Stimulated activated CD8-positive, alpha-beta memory T cell treated with anti-CD3 and anti-CD28 coated beads, Interleukin-15, amount 100 ng/mL, for 48 hours (primary cell): ENCODE results near the gene CD177.
"Not testable (repeated sequence)": the region's sequence is repeated elsewhere in the genome, so short reads cannot be mapped to it uniquely, and the experiment has no call there.

Experiments used
- DNase-seq, 2 donors: peaks; one replicate each; pipeline ENCODE4 v3.0.0-alpha.2; 2020; ENCODE audit warnings: low read depth in 2 of 2

CD177 gene, protein sequence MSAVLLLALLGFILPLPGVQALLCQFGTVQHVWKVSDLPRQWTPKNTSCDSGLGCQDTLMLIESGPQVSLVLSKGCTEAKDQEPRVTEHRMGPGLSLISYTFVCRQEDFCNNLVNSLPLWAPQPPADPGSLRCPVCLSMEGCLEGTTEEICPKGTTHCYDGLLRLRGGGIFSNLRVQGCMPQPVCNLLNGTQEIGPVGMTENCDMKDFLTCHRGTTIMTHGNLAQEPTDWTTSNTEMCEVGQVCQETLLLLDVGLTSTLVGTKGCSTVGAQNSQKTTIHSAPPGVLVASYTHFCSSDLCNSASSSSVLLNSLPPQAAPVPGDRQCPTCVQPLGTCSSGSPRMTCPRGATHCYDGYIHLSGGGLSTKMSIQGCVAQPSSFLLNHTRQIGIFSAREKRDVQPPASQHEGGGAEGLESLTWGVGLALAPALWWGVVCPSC

DNA sequence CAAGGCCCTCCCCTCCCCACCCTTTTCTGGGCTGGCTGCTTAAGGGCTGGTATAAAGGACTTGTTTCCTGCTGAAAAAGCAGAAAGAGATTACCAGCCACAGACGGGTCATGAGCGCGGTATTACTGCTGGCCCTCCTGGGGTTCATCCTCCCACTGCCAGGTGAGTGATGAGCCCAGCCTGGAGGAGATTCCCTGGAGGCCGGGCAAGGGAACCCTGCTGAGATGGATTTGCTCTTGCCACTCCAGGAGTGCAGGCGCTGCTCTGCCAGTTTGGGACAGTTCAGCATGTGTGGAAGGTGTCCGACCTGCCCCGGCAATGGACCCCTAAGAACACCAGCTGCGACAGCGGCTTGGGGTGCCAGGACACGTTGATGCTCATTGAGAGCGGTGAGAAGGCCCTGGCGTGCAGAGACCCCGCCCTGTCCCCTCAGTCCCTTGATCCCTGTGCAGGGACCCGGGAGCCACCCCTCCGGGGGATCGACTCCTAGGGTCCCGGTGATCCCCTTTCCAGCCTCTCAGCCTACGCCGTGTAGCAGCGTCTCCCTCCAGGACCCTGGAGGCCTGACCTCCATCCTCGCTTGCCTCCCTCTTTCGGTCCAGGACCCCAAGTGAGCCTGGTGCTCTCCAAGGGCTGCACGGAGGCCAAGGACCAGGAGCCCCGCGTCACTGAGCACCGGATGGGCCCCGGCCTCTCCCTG, at the start of gene CD177:
Gene CD177, plus strand, starts transcription at position 81 of the 699 bp plus-strand sequence. Its CDS starts 29 bp downstream, at position 110.
- no peak for DNase-seq

DNA sequence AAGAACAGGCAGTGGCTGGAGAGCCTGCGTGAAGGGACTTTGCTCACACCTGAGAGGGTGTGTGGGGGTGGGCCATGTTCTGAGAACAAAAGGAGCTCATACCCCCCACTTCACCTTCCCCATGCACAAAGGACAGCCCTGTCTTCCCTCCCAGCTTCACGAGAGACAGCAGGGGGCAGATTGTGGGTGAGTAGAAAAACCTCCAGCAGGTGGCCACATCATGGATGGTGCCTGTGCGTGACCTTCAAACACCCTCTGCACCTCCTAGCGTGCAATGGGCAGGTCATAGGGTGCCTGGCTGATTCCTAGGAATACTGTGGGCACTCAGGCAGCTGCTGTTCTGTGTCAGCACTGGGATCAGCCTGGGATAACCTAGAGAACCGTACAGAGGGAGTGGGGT, 47.8 kb upstream of the CD177 start:
- no peak for DNase-seq

DNA sequence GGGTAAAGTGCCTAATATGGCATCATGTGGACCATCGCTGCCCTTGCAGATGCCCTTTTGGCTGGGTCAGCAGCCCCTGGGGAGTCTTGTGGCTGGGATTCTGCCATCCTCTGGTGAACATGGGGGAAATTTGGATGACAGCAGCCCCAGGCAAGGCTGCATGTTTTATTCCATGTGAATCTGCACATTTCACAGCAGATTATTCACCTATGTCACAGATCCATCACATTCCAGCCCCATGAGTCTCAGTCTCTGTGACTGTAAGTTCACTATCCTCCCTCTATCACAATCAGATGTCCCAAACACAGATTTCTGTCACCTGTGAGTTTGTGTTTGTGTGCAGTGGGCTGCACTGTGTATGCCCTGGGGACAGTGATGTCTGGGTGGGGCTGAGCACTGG, 47.4 kb upstream of the CD177 start:
- DNase-seq, result no peak

DNA sequence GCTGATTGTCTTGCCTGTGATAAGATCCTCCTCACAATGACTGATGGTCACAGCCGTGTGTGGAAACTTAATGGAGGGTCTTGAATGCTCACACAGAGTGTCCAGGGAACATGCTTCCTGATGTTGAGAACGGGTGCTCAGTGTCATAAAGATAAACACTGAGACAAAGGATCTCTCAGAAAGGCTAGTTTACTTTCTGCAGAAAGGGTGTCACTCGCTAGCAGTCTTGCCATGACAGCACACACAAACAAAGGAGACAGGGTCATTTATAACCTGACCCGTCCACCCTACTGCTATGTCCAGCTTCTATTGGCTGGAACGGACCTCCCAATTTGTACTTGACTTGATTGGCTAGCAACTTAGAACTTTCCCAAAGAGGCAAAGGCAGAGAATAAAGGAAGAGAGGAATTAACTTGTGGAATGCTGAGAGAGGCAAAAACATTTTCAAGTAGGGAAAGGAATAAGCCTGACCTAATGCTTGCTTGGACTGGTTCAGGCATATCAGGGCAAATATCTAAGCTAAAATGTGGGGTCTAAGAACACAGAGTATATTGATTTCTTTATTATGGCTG, 45.2 kb upstream of the CD177 start:
- no peak for DNase-seq

DNA sequence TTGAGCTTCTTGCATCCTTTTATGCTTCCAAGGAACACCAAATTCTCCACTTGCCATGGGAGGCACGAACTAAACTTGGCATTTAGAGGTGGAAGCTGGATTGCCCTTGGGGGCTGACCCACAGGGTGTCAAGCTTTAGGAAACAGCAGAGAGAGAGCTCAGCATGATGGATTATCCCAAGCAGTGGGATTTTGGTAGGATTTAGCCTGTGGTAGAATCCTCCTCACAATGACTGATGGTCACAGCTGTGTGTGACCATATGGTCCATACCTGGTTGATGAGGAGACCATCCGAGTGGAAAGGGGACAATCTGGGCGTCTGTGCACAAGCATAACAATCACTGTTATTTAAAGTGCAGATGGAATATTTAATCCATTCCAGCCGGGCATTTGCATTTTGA, 44.0 kb upstream of the CD177 start:
- DNase-seq, result no peak

DNA sequence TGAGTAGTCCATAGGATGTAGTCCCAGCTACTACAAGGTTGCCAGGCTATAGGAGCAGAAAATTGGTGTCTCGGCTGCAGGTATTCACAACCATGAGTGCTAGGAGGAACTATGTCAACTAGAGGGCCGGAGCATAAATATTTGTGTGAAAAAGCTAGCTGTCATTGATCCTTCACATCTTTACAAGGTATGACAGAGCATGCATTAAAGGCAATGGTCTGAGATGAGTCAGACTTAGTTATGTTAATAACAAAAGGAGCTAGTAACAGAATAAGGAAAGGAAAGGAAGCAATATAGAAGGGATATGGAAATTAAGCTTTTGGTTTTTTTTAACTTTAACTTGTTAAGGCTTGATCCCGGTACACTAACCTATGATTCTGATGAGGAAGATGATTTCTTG, 43.3 kb upstream of the CD177 start:
- no peak for DNase-seq

DNA sequence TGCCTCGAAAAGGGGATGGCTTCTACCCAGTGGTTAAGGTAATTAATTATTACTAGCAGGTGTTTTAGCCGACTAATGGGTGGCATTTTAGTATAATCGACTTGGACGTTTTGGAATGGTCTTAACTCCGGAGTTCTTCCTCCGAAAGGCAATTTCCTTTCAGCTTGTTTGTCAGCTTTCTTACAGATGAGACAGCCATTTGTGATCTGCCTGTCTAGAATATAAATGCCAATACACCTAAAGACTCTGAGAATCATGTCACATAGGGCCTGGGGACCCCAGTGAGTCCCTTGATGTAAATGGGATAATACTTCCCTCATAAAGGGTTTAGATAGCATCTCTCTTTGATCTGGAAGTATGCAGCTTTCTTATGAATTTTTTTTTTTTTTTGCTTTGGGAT, 42.2 kb upstream of the CD177 start:
- DNase-seq, result no peak

DNA sequence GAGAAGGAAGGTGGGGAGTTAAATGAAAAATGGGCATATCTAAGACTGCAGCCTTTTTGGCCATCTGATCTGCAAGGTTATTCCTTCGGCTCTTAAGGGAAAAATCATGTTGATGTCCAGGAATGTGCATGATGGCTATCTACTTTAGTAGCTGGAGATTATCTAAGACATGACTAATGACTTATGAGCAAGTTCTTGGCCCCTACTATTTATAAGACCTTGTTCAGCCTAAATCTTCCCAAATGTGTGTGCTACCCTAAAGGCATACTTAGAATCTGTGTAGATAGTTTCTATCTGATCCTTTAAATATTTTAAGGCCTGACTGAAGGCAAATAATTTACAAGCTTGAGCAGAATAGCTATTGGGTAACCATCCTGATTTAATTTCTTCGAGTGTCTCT, 41.8 kb upstream of the CD177 start:
- no peak for DNase-seq

DNA sequence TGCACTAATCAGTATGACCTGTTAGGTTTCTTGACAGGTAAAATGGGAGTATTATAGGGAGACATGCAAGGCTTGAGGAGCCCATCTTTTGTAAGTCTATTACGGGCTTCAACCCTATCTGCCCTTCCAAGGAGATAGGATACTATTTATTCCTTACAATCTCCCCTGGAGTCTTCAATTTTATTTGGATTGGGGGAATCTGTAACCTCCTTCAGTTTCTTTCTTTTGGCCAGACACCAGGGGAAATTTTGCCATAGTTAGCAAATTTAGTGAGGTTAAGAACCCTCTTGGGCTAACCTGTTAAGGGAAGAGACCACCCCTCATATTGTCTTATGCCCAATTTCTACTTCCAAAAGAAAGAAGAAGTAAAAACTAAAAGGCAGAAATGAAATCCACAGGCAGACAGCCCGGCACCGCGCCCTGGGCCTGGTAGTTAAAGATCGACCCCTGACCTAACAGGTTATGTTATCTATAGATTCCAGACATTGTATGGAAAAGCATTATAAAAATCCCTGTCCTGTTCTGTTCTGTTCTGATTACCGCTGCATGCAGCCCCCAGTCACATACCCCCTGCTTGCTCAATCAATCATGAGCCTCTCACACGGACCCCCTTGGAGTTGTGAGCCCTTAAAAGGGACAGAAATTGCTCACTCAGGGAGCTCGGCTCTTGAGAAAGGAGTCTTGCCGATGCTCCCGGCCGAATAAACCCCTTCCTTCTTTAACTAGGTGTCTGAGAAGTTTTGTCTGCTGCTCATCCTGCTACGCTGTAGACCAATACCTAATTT, 39.6 kb upstream of the CD177 start:
- no peak for DNase-seq

DNA sequence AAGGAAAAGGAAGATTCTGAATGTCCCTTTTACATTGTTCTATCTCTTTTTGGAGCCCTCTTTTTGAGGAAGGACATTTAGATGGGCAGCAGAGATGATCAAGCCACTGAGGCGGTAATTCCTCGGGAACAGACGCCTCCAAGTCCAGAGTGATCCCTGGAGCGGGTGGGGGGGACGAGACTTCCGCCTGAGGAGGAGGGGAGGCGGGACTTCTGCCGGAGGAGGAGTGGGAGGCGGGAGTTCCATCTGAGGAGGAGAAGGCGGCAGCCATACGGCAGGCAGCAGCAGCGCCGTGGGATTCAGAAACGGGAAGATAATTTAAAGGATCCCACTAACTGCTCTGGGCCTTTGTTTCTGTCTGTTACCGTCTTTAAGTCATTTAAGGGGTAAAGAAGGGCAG, 37.6 kb upstream of the CD177 start:
- no peak for DNase-seq

DNA sequence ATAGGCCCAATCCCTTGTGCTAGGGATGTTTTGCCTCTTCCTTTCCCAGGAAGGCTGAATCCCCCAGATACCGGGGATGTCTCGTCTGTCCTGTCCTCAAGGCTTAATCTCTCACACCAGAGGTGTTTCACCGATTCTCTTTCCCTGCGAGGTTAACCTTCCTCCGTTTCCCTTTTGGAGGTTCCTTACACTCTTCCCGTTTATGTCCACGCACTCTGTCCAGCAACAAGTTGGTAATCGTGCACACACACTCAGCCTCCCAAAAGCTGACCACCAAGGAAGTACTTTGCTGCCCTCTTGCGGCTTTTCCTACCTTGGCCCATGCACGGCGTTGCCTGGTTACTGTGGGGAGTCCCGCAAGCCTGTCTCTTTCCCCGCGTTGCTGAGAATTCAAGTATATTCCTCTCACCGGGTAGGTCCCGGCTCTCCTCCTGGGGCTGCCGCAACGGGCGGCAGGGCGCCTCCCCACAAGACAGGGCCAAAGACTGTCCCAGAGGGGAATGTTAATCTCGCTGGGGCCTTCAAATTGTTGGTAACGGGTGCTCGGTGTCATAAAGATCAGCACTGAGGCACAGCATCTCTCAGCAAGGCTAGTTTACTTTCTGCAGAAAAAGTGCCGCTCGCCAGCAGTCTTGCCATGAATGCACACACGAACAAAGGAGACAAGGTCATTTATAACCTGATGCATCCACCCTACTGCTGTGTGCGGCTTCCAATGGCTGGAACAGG, 36.7 kb upstream of the CD177 start:
- DNase-seq, result no peak

DNA sequence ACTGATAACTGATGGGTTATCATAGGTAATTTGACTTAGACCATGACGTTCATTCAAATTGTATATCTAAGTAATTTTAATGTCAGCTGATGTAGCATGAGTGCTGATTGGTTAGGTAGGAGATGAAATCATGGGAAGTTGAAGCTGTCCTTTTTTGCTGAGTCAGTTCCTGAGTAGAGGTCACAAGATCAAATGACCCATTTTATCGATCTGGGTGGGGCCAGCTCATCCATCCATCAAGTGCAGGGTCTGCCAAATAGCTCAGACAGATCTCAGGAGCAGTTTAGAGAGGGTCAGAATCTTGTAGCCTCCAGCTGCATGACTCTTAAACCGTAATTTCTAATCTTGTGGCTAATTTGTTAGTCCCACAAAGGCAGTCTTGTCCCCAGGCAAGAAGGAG, 35.3 kb upstream of the CD177 start:
- no peak for DNase-seq

DNA sequence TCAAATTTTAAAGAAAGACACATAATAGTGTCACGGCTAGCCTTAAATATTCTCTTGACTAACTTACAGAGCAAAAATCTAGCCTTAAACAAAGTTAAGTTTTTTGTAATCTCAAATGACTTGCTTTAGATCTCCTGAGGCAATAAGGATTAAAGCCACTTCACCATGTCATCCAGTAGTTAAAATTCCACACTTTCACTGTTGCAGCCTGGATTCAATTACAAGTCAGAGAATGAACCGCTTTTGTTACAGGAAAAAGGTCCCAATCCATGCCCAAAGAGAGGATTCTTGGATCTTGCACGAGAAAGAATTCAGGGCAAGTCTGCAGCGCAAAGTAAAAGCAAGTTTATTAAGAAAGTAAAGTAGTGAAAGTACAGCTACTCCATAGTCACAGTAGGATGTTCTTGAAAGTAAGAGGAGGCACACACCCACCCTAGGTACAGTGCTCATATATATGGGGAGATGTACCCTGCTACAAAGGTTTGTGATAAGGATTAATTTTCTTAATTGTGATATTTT, 34.6 kb upstream of the CD177 start:
- DNase-seq, result no peak

DNA sequence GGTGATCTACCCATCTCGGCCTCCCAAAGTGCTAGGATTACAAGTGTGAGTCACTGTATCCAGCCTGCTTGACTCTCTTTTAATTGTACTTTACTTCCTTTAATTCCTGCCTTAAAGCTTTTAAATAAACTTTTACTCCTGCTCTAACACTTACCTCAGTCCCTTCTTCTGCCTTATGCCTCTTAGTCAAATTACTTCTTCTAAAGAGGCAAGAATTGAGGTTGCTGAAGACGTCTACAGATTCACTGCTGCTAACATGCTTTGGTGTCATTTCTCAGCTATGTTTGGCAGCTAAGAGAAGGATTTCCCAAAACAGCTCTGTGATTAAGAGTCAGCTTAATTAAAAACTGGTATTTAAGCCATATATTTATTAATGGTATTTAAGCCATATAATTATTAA, 32.9 kb upstream of the CD177 start:
- no peak for DNase-seq

DNA sequence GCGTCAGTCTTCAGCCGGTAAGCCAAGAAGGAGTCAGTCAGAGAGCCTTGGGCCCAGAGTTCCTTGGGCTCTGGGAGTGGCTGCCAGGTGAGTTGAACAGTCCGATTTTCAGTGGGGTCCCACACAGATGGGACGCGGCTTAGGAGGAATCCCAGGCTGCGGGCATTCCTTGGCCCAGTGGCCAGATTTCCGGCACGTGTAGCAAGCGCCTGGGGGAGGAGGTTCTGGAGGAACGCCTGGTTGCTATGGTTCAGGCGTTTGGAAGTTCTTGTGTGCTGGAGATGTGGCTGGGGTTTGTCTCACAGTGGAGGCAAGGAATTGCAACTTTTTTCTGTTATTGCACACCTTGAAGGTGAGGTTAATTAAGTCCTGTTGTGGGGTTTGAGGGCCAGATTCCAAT, 26.7 kb upstream of the CD177 start:
- not testable (repeated sequence) for DNase-seq

DNA sequence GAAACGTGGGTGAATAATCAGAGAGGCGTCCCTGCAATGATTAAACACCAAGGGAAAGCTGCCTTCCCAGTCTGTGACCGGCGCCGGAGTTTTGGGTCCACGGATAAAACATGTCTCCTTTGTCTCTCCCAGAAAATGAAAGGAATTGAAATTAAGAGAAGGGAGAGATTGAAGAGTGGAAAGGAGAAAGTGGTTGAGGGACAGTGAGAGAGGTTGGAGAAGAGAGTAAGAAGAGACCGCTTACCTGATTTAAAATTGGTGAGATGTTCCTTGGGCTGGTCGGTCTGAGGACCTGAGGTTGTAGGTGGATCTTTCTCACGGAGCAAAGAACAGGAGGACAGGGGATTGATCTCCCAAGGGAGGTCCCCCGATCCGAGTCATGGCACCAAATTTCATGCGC, 24.9 kb upstream of the CD177 start:
- DNase-seq, result not testable (repeated sequence)

DNA sequence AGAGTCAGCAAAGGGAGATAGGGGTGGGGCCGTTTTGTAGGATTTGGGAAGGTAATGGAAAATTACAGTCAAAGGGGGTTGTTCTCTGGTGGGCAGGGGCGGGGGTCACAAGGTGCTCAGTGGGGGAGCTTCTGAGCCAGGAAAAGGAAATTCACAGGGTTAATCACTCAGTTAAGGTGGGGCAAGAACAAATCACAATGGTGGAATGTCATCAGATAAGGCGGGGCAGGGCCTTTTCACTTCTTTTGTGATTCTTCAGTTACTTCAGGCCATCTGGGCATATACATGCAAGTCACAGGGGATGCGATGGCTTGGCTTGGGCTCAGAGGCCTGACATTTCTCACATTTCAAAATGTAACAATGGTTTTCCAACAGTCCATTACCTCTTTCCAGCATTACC, 24.4 kb upstream of the CD177 start:
- not testable (repeated sequence) for DNase-seq

DNA sequence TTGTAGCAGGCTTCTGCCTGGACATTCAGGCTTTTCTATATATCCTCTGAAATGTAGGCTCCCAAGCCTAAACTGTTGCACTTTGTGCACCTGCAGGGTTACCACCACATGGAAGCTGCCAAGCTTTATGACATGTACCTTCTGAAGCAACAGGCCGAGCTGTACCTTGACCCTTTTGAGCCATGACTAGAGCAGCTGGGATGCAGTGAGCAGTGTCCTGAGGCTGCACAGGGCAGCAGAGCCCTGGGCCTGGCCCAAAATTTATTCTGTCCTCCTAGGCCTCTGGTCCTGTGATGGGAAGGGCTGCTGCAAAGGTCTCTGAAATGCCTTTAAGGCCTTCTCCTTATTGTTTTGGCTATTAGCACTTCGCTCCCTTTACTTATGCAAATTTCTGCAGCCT, 23.5 kb upstream of the CD177 start:
- no peak for DNase-seq

DNA sequence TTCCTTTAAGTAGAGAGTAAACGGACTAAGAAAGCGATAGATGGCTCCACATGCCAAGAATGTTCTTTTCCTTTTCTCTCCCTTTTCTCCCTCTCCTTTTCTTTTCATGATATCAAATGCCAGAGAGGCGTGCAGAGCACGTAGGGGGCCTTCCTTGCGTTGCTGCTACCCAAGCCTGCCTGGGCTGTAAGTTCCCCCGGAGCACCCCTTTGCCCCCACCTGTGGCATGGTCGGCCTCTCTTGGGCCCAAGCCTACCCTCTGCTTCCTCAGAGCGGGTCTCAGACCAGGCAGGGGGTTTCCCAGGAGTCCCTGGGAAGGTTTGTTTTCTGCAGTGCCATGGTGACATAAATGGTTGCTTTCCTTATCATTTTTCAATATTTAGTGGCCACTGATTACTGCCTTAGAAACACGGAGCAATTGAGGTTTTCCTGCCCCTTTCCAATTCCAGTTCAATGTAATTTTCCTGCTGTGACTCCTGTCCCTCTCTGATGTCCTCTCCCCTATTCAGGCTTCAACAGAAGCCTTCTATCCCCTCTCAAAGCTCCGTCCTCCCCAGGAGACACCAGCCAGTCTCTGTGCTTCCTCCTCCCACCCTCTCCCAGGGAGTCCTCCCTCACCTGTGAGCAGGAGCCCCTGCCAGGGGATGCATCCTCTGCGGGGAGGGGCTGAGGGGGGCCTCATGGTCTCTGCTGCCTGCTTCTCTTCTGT, 22.6 kb upstream of the CD177 start:
- no peak for DNase-seq

DNA sequence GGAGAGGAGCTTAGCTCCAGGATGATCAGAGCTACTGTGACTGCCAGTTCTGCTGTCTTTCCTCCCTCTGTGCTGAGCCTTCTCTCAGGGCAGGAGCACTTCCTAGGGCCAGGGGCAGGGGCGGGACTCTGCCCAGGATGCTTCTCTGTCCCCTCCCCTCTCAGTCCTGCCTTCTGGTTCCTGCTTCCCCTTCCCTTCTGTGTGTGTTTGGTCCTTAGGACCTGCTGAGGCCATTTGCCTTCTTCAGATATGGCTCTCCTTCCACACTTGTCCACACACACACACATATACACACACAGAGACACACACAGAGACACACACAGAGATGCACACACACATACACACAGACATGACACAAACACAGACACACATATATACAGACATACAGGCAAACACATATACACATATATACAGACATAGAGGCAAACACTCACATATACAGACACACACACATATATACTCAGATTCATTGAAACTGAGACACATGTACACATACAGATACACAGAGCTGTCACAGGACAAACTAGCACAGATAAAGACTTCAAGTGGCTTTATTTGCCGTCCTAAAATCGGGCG, 22.0 kb upstream of the CD177 start:
- DNase-seq, result no peak
